ENCODE data around the gene DIAPH1. TPM values are rescaled to one million over a fixed set of nuclear protein-coding genes. Genes with fewer than 3 reads are reported as not detected.

Gene DIAPH1
- total RNA-seq, 1 donor from 2014 or later, result 20.4 TPM

GRCh38 chr5:141528291-141528984, 90.4 kb downstream of the DIAPH1 start:
- H3K27me3 Mint-ChIP-seq (ENCODE audit: insufficient read depth, low read depth), result no peaks in the 10 kb centered on the region
- Histone ChIP-seq H3K4me1 (peaks cover 9% of the 10 kb centered on the region), H3K79me2 (ENCODE audit: low read depth) (no peaks in the 10 kb centered on the region), H3K27me3 (no peaks in the 10 kb centered on the region), H3K27ac (no peak overlapping the region), H3F3A (ENCODE audit: low read depth) (peaks cover 12% of the 10 kb centered on the region), H3K9me3 (ENCODE audit: low read depth) (no peaks in the 10 kb centered on the region), H4K20me1 (ENCODE audit: low read depth) (no peaks in the 10 kb centered on the region), H3K4me2 (no peak overlapping the region), H3K4me3 (no peak overlapping the region), H3K9ac (no peak overlapping the region), H2AFZ (replicated peaks) (no peak overlapping the region), H3K36me3 (no peaks in the 10 kb centered on the region)
- TF ChIP-seq EZH2phosphoT487 (IDR thresholded peaks at IDR 0.05) (no peak), CTCF (IDR thresholded peaks at IDR 0.05) (no peak), EZH2 (IDR thresholded peaks at IDR 0.05) (no peak)
- H3K4me3 Mint-ChIP-seq, result no peak overlapping the region
- H3K36me3 Mint-ChIP-seq, result peaks cover 25% of the 10 kb centered on the region
- H3K4me1 Mint-ChIP-seq, result peaks cover 18% of the 10 kb centered on the region
- peaks cover 4% of the 10 kb centered on the region for H3K9me3 Mint-ChIP-seq
- H3K27ac Mint-ChIP-seq, result no peak overlapping the region
- DNase-seq (ENCODE audit: low spot score), result no peak

- DNase-seq (ENCODE audit: low spot score), result no peak
- Histone ChIP-seq H3F3A (ENCODE audit: low read depth) (peaks cover 12% of the 10 kb centered on the region), H2AFZ (replicated peaks) (no peak overlapping the region), H3K9me3 (ENCODE audit: low read depth) (no peaks in the 10 kb centered on the region), H3K9ac (no peak overlapping the region), H3K4me2 (no peak overlapping the region), H3K27ac (no peak overlapping the region), H3K79me2 (ENCODE audit: low read depth) (no peaks in the 10 kb centered on the region), H3K4me3 (no peak overlapping the region), H3K27me3 (no peaks in the 10 kb centered on the region), H3K4me1 (peaks cover 9% of the 10 kb centered on the region), H4K20me1 (ENCODE audit: low read depth) (no peaks in the 10 kb centered on the region), H3K36me3 (peaks cover 3% of the 10 kb centered on the region)
- Mint-ChIP-seq H3K9me3 (peaks cover 4% of the 10 kb centered on the region), H3K4me3 (no peak overlapping the region), H3K27me3 (ENCODE audit: insufficient read depth, low read depth) (no peaks in the 10 kb centered on the region), H3K27ac (no peak overlapping the region), H3K36me3 (peaks cover 31% of the 10 kb centered on the region), H3K4me1 (peaks cover 26% of the 10 kb centered on the region)
- TF ChIP-seq EZH2 (IDR thresholded peaks at IDR 0.05) (no peak), EZH2phosphoT487 (IDR thresholded peaks at IDR 0.05) (no peak), CTCF (IDR thresholded peaks at IDR 0.05) (no peak)
Observed at GRCh38 chr5:141527426-141527825, 91.4 kb downstream of the DIAPH1 start.

- Histone ChIP-seq H2AFZ (replicated peaks) (no peak overlapping the region), H3F3A (ENCODE audit: low read depth) (peaks cover 27% of the 10 kb centered on the region), H3K9ac (no peak overlapping the region), H3K9me3 (ENCODE audit: low read depth) (no peaks in the 10 kb centered on the region), H4K20me1 (ENCODE audit: low read depth) (no peaks in the 10 kb centered on the region), H3K4me3 (no peak overlapping the region), H3K27ac (no peak overlapping the region), H3K4me2 (no peak overlapping the region), H3K79me2 (ENCODE audit: low read depth) (no peaks in the 10 kb centered on the region), H3K4me1 (peaks cover 23% of the 10 kb centered on the region), H3K27me3 (no peaks in the 10 kb centered on the region), H3K36me3 (peaks cover 3% of the 10 kb centered on the region)
- peaks cover 42% of the 10 kb centered on the region for H3K4me1 Mint-ChIP-seq
- TF ChIP-seq EZH2phosphoT487 (IDR thresholded peaks at IDR 0.05) (no peak), EZH2 (IDR thresholded peaks at IDR 0.05) (no peak), CTCF (IDR thresholded peaks at IDR 0.05) (no peak)
- no peak overlapping the region for H3K4me3 Mint-ChIP-seq
- no peaks in the 10 kb centered on the region for H3K27me3 Mint-ChIP-seq (ENCODE audit: insufficient read depth, low read depth)
- H3K27ac Mint-ChIP-seq, result peak overlapping the region; percentile 55
- no peak for DNase-seq (ENCODE audit: low spot score)
- H3K9me3 Mint-ChIP-seq, result peaks cover 4% of the 10 kb centered on the region
- H3K36me3 Mint-ChIP-seq, result peaks cover 38% of the 10 kb centered on the region
Observed at GRCh38 chr5:141525653-141526052, 93.1 kb downstream of the DIAPH1 start.

All from neural progenitor cell (in vitro differentiated cells).